ENCODE data around the gene VSTM4.

Gene VSTM4

GRCh38 chr10:49107111-49107886 is 8.0 kb downstream of the VSTM4 start:
- no peak for DNase-seq (ENCODE audit: low spot score)
- Histone ChIP-seq H3K4me3 (no peak overlapping the region), H3K27ac (peak overlapping the region; percentile 76 to 97)
- TF ChIP-seq CTCF (IDR thresholded peaks at IDR 0.05): no peak

- no peak for TF ChIP-seq CTCF (IDR thresholded peaks at IDR 0.05)
- no peak for DNase-seq (ENCODE audit: low spot score)
- peak overlapping the region; percentile 76 to 97 for H3K27ac ChIP-seq
- peak overlapping the region; percentile 37 for H3K4me3 ChIP-seq
Measured at GRCh38 chr10:49106451-49106850, 8.9 kb downstream of the VSTM4 start.

DNA sequence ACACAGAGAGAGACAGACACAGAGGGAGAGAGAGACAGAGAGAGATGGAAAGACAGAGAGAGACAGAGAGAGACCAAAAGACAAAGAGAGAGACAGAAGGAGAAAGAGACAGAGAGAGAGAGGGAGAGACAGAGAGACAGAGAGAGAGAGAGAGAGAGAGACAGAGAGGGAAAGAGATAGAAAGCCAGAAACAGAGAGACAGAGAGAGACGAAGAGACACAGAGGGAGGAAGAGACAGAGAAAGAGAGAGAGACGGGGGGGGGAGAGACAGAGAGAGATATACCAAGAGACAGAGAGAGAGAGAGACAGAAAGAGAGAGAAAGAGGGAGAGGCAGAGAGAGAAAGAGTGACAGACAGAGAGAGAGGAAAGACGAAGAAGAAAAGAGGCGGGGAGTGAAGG is 10.2 kb downstream of the VSTM4 start:
- DNase-seq (ENCODE audit: low spot score): no peak
- Histone ChIP-seq H3K4me3 (no peak overlapping the region), H3K27ac (peak overlapping the region in 1 of 2 donors; percentile 76)
- TF ChIP-seq CTCF (IDR thresholded peaks at IDR 0.05): no peak

GRCh38 chr10:49104323-49104722 is 11.0 kb downstream of the VSTM4 start:
- Histone ChIP-seq H3K27ac (peak overlapping the region; percentile 53 to 76), H3K4me3 (no peak overlapping the region)
- DNase-seq (ENCODE audit: low spot score): no peak
- TF ChIP-seq CTCF (IDR thresholded peaks at IDR 0.05): no peak

DNA sequence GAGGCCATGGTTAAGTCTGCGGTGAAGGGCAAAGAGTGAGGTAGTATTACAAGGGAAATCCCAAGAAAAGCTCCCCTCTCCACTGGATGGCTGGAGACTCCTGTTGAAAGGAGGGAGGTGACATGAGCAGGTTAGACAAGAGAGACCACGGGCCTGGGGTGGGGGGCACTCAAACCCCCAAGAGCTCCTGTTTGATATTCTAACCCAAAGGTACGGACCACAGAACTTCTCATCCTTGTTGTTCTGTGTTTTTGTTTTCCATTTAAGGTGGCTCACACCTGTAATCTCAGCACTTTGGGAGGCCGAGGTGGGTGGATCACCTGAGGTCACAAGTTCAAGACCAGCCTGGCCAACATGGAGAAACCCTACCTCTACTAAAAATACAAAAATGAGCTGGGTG is 11.6 kb downstream of the VSTM4 start:
- no peak overlapping the region for H3K4me3 ChIP-seq
- no peak for TF ChIP-seq CTCF (IDR thresholded peaks at IDR 0.05)
- peak overlapping the region; percentile 53 to 76 for H3K27ac ChIP-seq
- DNase-seq (ENCODE audit: low spot score): no peak

- Histone ChIP-seq H3K27ac (no peak overlapping the region), H3K4me3 (no peak overlapping the region)
- peak; percentile 14 for DNase-seq (ENCODE audit: low spot score)
- no peak for TF ChIP-seq CTCF (IDR thresholded peaks at IDR 0.05)
Measured at GRCh38 chr10:49099046-49099445, 16.3 kb downstream of the VSTM4 start.

GRCh38 chr10:49096890-49097445 is 18.4 kb downstream of the VSTM4 start:
- peak; percentile 62 for DNase-seq (ENCODE audit: low spot score)
- peak overlapping the region; percentile 7 to 46 for H3K27ac ChIP-seq
- no peak overlapping the region for H3K4me3 ChIP-seq
- TF ChIP-seq CTCF (IDR thresholded peaks at IDR 0.05): no peak

Measured in coronary artery (tissue), 2 donors.